Mesodermal cell (in vitro differentiated cells): Measurements from ENCODE around the gene MAGI1.

Source experiments
- H3K27ac ChIP-seq: 2 replicates; pipeline ENCODE4 v1.7.0; 2013; ENCODE audit warnings: mild to moderate bottlenecking, low read depth, low read length, moderate library complexity; ENCODE audit not compliant: severe bottlenecking
- H3K36me3 ChIP-seq: 2 replicates; pipeline ENCODE4 v1.7.1; 2013; ENCODE audit warnings: mild to moderate bottlenecking, low read length, moderate library complexity; ENCODE audit not compliant: control insufficient read depth, insufficient read depth
- H3K4me1 ChIP-seq: one replicate; pipeline ENCODE4 v1.7.1; 2013; ENCODE audit warnings: mild to moderate bottlenecking, low read length; ENCODE audit not compliant: insufficient read depth, control insufficient read depth, poor library complexity, severe bottlenecking
- H3K4me3 ChIP-seq: 2 replicates; pipeline ENCODE4 v1.7.0; 2013; ENCODE audit warnings: low read length, control low read depth, mild to moderate bottlenecking; ENCODE audit not compliant: insufficient read depth, poor library complexity, severe bottlenecking; ENCODE audit errors: extremely low read depth
- H3K9me3 ChIP-seq: 2 replicates; pipeline ENCODE4 v1.7.1; 2013; ENCODE audit warnings: mild to moderate bottlenecking, low read length, moderate library complexity; ENCODE audit not compliant: control insufficient read depth
- WGBS, 2 experiments: methylation state at CpG; one replicate each; pipeline ENCODE4 v1.1.5; 2013; ENCODE audit warnings: missing lambda C conversion rate in 2 of 2; ENCODE audit not compliant: insufficient coverage in 2 of 2; 5-methylcytosine and 5-hydroxymethylcytosine counted together

The MAGI1 gene

GRCh38 chr3:65497846-65498245 is 540.9 kb downstream of the MAGI1 start:
- H3K36me3 ChIP-seq = no peaks in the 10 kb centered on the region
- H3K4me3 ChIP-seq = no peak overlapping the region

GRCh38 chr3:65497236-65497635 is 541.5 kb downstream of the MAGI1 start:
- WGBS, 2 experiments = 69% methylated on average over 2 of the region's 2 CpGs; no CpG with 5 or more reads in 1 of the 2 experiments
- H3K27ac ChIP-seq = no peak overlapping the region
- H3K4me3 ChIP-seq = no peak overlapping the region
- H3K9me3 ChIP-seq = no peaks in the 10 kb centered on the region
- no peaks in the 10 kb centered on the region for H3K36me3 ChIP-seq
- H3K4me1 ChIP-seq = peaks cover 5% of the 10 kb centered on the region

More at GRCh38 chr3:65497846-65498245, 540.9 kb downstream of the MAGI1 start:
- WGBS, 2 experiments = 43 to 76% methylated on average over 2 to 3 of the region's 8 CpGs
- Histone ChIP-seq H3K4me1 (peaks cover 5% of the 10 kb centered on the region), H3K27ac (no peak overlapping the region), H3K9me3 (no peaks in the 10 kb centered on the region)

GRCh38 chr3:65493938-65494337 is 544.8 kb downstream of the MAGI1 start:
- H3K4me3 ChIP-seq = no peak overlapping the region
- no peaks in the 10 kb centered on the region for H3K9me3 ChIP-seq
- peaks cover 5% of the 10 kb centered on the region for H3K4me1 ChIP-seq
- 80 to 89% methylated on average over 1 to 3 of the region's 7 CpGs for WGBS, 2 experiments
- H3K27ac ChIP-seq = no peak overlapping the region
- no peaks in the 10 kb centered on the region for H3K36me3 ChIP-seq

- 94 to 99% methylated on average over 6 to 7 of the region's 8 CpGs for WGBS, 2 experiments
- Histone ChIP-seq H3K9me3 (no peaks in the 10 kb centered on the region), H3K4me3 (no peak overlapping the region), H3K36me3 (no peaks in the 10 kb centered on the region), H3K4me1 (peaks cover 5% of the 10 kb centered on the region), H3K27ac (no peak overlapping the region)
Measured at GRCh38 chr3:65493371-65493882, 545.3 kb downstream of the MAGI1 start.

DNA sequence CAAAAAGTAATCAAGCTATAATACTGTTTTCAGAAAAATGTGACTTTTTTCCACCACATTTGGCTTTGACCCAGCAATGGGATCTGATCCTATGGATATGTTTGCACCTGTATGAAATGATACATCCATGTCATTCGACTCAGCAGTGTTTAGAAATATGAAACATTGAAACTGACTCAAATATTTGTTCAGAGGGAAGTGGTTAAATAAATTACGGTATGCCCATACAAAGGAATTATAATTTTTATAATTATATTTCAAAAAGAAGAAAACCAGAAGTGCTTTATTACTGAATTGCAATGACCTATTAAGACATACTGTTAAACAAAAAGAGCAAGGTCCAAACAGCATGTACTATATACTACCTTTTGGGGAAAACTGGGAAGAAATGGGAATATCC is 546.5 kb downstream of the MAGI1 start:
- Histone ChIP-seq H3K4me3 (no peak overlapping the region), H3K4me1 (peaks cover 2% of the 10 kb centered on the region), H3K36me3 (no peaks in the 10 kb centered on the region), H3K27ac (no peak overlapping the region), H3K9me3 (no peaks in the 10 kb centered on the region)
- no CpG with 5 or more reads among the region's 2 CpGs for WGBS, 2 experiments

GRCh38 chr3:65490114-65490513 is 548.6 kb downstream of the MAGI1 start:
- H3K4me3 ChIP-seq = no peak overlapping the region
- 67 to 82% methylated on average over 1 to 2 of the region's 3 CpGs for WGBS, 2 experiments
- no peaks in the 10 kb centered on the region for H3K4me1 ChIP-seq
- no peaks in the 10 kb centered on the region for H3K36me3 ChIP-seq
- no peaks in the 10 kb centered on the region for H3K9me3 ChIP-seq
- no peak overlapping the region for H3K27ac ChIP-seq

DNA sequence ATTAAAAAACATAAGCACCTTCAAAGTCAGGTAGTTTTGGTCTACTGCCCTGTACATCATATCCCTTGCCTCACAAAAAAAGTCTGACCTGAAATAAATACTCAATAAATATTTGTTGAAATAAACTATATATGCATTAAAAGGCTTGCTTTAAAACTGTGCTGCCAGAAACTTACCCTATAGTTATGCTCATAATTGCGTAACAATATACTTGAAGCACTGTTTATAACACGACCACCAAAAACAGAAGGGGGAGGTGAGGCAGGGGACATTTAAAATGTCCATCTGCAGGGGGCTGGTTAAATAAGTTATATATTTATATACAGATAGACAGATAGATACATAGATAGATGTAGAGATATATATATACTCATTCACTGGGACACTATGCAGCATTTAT is 549.5 kb downstream of the MAGI1 start:
- Histone ChIP-seq H3K4me1 (no peaks in the 10 kb centered on the region), H3K4me3 (no peak overlapping the region), H3K27ac (no peak overlapping the region), H3K36me3 (no peaks in the 10 kb centered on the region), H3K9me3 (no peaks in the 10 kb centered on the region)
- no CpG with 5 or more reads among the region's 2 CpGs for WGBS, 2 experiments

GRCh38 chr3:65485826-65486469 is 552.8 kb downstream of the MAGI1 start:
- H3K27ac ChIP-seq = no peak overlapping the region
- no peaks in the 10 kb centered on the region for H3K4me1 ChIP-seq
- no peaks in the 10 kb centered on the region for H3K9me3 ChIP-seq
- WGBS, 2 experiments = 88 to 98% methylated on average over 2 to 3 of the region's 3 CpGs
- no peak overlapping the region for H3K4me3 ChIP-seq
- H3K36me3 ChIP-seq = no peaks in the 10 kb centered on the region

GRCh38 chr3:65484964-65485363 is 553.8 kb downstream of the MAGI1 start:
- H3K36me3 ChIP-seq = no peaks in the 10 kb centered on the region
- H3K9me3 ChIP-seq = no peaks in the 10 kb centered on the region
- WGBS, 2 experiments = 100% methylated on average over 1 of the region's 3 CpGs; no CpG with 5 or more reads in 1 of the 2 experiments
- H3K4me1 ChIP-seq = no peaks in the 10 kb centered on the region
- no peak overlapping the region for H3K4me3 ChIP-seq
- H3K27ac ChIP-seq = no peak overlapping the region

DNA sequence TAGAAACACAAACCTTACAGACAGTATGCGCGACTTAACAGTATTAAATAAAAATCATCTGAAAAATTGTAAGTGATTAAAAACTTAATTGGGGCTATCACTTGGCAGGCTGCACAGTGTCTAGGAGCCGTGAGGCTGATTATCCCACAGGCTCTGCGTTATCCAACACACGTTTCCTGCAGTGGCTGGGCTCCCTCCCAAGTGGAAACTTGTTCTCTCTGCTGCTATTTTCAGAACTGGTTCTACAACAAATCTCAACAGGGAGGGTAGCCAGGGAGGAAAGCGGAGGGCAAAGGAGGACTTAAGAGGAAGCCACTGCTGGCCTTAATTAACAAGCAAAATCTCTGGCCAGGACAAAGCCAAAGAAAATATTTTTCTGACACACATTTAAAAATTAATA is 555.2 kb downstream of the MAGI1 start:
- H3K36me3 ChIP-seq = no peaks in the 10 kb centered on the region
- H3K27ac ChIP-seq = peak overlapping the region; percentile 10
- H3K9me3 ChIP-seq = no peaks in the 10 kb centered on the region
- H3K4me3 ChIP-seq = no peak overlapping the region
- H3K4me1 ChIP-seq = no peaks in the 10 kb centered on the region
- WGBS, 2 experiments = 80 to 83% methylated on average over 2 of the region's 6 CpGs

GRCh38 chr3:65483011-65483410 is 555.7 kb downstream of the MAGI1 start:
- Histone ChIP-seq H3K4me3 (no peak overlapping the region), H3K4me1 (no peaks in the 10 kb centered on the region), H3K9me3 (no peaks in the 10 kb centered on the region), H3K27ac (no peak overlapping the region), H3K36me3 (no peaks in the 10 kb centered on the region)
- 87 to 88% methylated on average over 2 of the region's 2 CpGs for WGBS, 2 experiments
